Dedifferentiated amniotic fluid mesenchymal stem cell (primary cell): ENCODE measurements around the gene ERI2.

Experiments used
- DNase-seq: peaks from one replicate; pipeline ENCODE4 v3.0.0-alpha.2; 2016; ENCODE audit errors: extremely low spot score

The ERI2 gene

GRCh38 chr16:20806168-20807050 lies at the start of gene ERI2, which contains the start of gene REXO5:
TSS of gene ERI2 (minus strand) at chr16:20806472. CDS start at chr16:20806430, 42 bp downstream.
TSS of gene REXO5 (plus strand) at chr16:20806527. CDS start at chr16:20806954, 427 bp downstream.
- peak; percentile 93 for DNase-seq

- DNase-seq, result no peak
Measured at GRCh38 chr16:20854963-20855362, 48.7 kb upstream of the ERI2 start.

- DNase-seq, result no peak
Measured at GRCh38 chr16:20853981-20854620, 47.8 kb upstream of the ERI2 start.

- no peak for DNase-seq
Measured at GRCh38 chr16:20853143-20853542, 46.9 kb upstream of the ERI2 start.

- peak; percentile 95 for DNase-seq
Measured at GRCh38 chr16:20851601-20852000, 45.3 kb upstream of the ERI2 start.

GRCh38 chr16:20850981-20851380 lies 44.7 kb upstream of the ERI2 start:
- DNase-seq, result no peak

GRCh38 chr16:20849589-20850390 lies 43.5 kb upstream of the ERI2 start:
- peak; percentile 78 for DNase-seq

- DNase-seq, result no peak
Measured at GRCh38 chr16:20847550-20847949, 41.3 kb upstream of the ERI2 start.

GRCh38 chr16:20846551-20846950 lies 40.3 kb upstream of the ERI2 start:
- no peak for DNase-seq

GRCh38 chr16:20846030-20846429 lies 39.8 kb upstream of the ERI2 start:
- DNase-seq, result no peak

GRCh38 chr16:20844588-20844987 lies 38.3 kb upstream of the ERI2 start:
- no peak for DNase-seq

- DNase-seq, result no peak
Measured at GRCh38 chr16:20844054-20844453, 37.8 kb upstream of the ERI2 start.

- DNase-seq, result no peak
Measured at GRCh38 chr16:20839504-20839903, 33.2 kb upstream of the ERI2 start.

GRCh38 chr16:20838240-20838639 lies 32.0 kb upstream of the ERI2 start:
- DNase-seq, result no peak

GRCh38 chr16:20833086-20833485 lies 26.8 kb upstream of the ERI2 start:
- no peak for DNase-seq

GRCh38 chr16:20830372-20830771 lies 24.1 kb upstream of the ERI2 start:
- DNase-seq, result no peak

- no peak for DNase-seq
Measured at GRCh38 chr16:20829536-20829935, 23.3 kb upstream of the ERI2 start.

- no peak for DNase-seq
Measured at GRCh38 chr16:20826039-20826566, 19.8 kb upstream of the ERI2 start.

GRCh38 chr16:20822521-20823325 lies 16.5 kb upstream of the ERI2 start:
- no peak for DNase-seq

- no peak for DNase-seq
Measured at GRCh38 chr16:20821682-20822081, 15.4 kb upstream of the ERI2 start.

- no peak for DNase-seq
Measured at GRCh38 chr16:20818929-20819585, 12.8 kb upstream of the ERI2 start.
